Neural progenitor cell (in vitro differentiated cells): Measurements from ENCODE around the gene ZGLP1. TPM values are rescaled to one million over a fixed set of nuclear protein-coding genes. Genes with fewer than 3 reads are reported as not detected.
"Not testable (repeated sequence)": the region's sequence is repeated elsewhere in the genome, so short reads cannot be mapped to it uniquely, and the experiment has no call there.

Experiments
- DNase-seq: peaks from one replicate; pipeline ENCODE4 v3.0.0-alpha.2; 2016; ENCODE audit warnings: low spot score
- H2AFZ ChIP-seq: fragments of 200-600 bp; sonication (generic); replicated peaks from 2 replicates; pipeline ENCODE4 v1.6.1; 2016; ENCODE audit warnings: antibody characterized with exemption
- H3F3A ChIP-seq: fragments of 200-600 bp; sonication (generic); 2 replicates; pipeline ENCODE4 v1.6.1; 2016; ENCODE audit warnings: antibody characterized with exemption, low read depth
- H3K27ac ChIP-seq: fragments of 200-600 bp; sonication (generic); 2 replicates; pipeline ENCODE4 v1.5.1; 2016; ENCODE audit warnings: mild to moderate bottlenecking
- H3K27me3 ChIP-seq: fragments of 200-600 bp; sonication (generic); 2 replicates; pipeline ENCODE4 v1.6.1; 2016; ENCODE audit warnings: mild to moderate bottlenecking, moderate library complexity
- H3K36me3 ChIP-seq: fragments of 200-600 bp; sonication (generic); 2 replicates; pipeline ENCODE4 v1.5.1; 2016
- H3K4me1 ChIP-seq: fragments of 200-600 bp; sonication (generic); 2 replicates; pipeline ENCODE4 v1.6.1; 2016; ENCODE audit warnings: mixed run types
- H3K4me2 ChIP-seq: fragments of 200-600 bp; sonication (generic); 2 replicates; pipeline ENCODE4 v1.6.1; 2016
- H3K4me3 ChIP-seq: fragments of 200-600 bp; sonication (generic); 2 replicates; pipeline ENCODE4 v1.5.1; 2016
- H3K79me2 ChIP-seq: fragments of 200-600 bp; sonication (generic); 2 replicates; pipeline ENCODE4 v1.6.1; 2016; ENCODE audit warnings: low read depth
- H3K9ac ChIP-seq: fragments of 200-600 bp; sonication (generic); 2 replicates; pipeline ENCODE4 v1.6.1; 2016
- H3K9me3 ChIP-seq: fragments of 200-600 bp; sonication (generic); 2 replicates; pipeline ENCODE4 v1.5.1; 2016; ENCODE audit warnings: low read depth
- H4K20me1 ChIP-seq: fragments of 200-600 bp; sonication (generic); 2 replicates; pipeline ENCODE4 v1.6.1; 2016; ENCODE audit warnings: low read depth
- H3K27ac Mint-ChIP-seq: 3 replicates; pipeline ENCODE4 v1.8.0; 2021; ENCODE audit warnings: mixed read lengths
- H3K27me3 Mint-ChIP-seq: 2 replicates; pipeline ENCODE4 v1.8.0; 2022; ENCODE audit warnings: low read depth, mild to moderate bottlenecking, inconsistent platforms, moderate library complexity, mixed read lengths; ENCODE audit not compliant: insufficient read depth
- H3K36me3 Mint-ChIP-seq: 3 replicates; pipeline ENCODE4 v1.8.0; 2021; ENCODE audit warnings: mixed read lengths
- H3K4me1 Mint-ChIP-seq: 3 replicates; pipeline ENCODE4 v1.8.0; 2021; ENCODE audit warnings: mixed read lengths
- H3K4me3 Mint-ChIP-seq: 3 replicates; pipeline ENCODE4 v1.8.0; 2021; ENCODE audit warnings: mild to moderate bottlenecking, moderate library complexity, mixed read lengths
- H3K9me3 Mint-ChIP-seq: 3 replicates; pipeline ENCODE4 v1.8.0; 2020; ENCODE audit warnings: mixed read lengths
- EZH2 ChIP-seq: fragments of 200-600 bp; sonication (generic); IDR thresholded peaks from 2 replicates; pipeline ENCODE4 v1.6.1; 2017; ENCODE audit warnings: antibody characterized with exemption, mild to moderate bottlenecking, moderate library complexity
- EZH2phosphoT487 ChIP-seq: fragments of 200-600 bp; sonication (generic); IDR thresholded peaks from 2 replicates; pipeline ENCODE4 v1.6.1; 2017; ENCODE audit warnings: antibody characterized with exemption
- total RNA-seq: library from RNA; depleted of rRNA; stranded (reverse); fragments of >200 nt; gene quantifications from 2 replicates; pipeline ENCODE4 v1.2.3, GENCODE V29; 2015; ENCODE audit warnings: low replicate concordance
- TF ChIP-seq, protein P1 (sequence below): fragments of 200-600 bp; sonication (generic); IDR thresholded peaks from 2 replicates; pipeline ENCODE4 v1.5.1; 2017; ENCODE audit warnings: antibody characterized with exemption, mild to moderate bottlenecking

ZGLP1 gene
- total RNA-seq, 1 donor from 2014 or later: 2.4 TPM

DNA sequence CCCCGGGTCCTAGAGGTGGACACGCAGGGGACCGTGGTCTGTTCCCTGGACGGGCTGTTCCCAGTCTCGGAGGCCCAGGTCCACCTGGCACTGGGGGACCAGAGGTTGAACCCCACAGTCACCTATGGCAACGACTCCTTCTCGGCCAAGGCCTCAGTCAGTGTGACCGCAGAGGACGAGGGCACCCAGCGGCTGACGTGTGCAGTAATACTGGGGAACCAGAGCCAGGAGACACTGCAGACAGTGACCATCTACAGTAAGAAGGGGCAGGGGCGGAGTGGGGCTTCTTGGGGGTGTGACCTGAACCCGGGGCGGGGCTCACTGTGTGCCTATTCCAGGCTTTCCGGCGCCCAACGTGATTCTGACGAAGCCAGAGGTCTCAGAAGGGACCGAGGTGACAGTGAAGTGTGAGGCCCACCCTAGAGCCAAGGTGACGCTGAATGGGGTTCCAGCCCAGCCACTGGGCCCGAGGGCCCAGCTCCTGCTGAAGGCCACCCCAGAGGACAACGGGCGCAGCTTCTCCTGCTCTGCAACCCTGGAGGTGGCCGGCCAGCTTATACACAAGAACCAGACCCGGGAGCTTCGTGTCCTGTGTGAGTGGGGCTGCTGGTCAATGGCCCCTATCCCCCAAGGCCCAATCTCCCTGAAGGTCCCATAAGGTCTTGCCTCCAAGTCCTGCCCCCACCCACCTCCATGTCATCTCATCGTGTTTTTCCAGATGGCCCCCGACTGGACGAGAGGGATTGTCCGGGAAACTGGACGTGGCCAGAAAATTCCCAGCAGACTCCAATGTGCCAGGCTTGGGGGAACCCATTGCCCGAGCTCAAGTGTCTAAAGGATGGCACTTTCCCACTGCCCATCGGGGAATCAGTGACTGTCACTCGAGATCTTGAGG lies 25.3 kb downstream of the ZGLP1 start:
- Histone ChIP-seq H3K9me3 (no peaks in the 10 kb centered on the region), H3K9ac (no peak overlapping the region), H4K20me1 (peaks cover 10% of the 10 kb centered on the region), H2AFZ (no peak overlapping the region), H3K79me2 (no peaks in the 10 kb centered on the region), H3K27me3 (peaks cover 44% of the 10 kb centered on the region), H3K4me3 (no peak overlapping the region), H3K4me2 (no peak overlapping the region), H3K4me1 (peaks cover 5% of the 10 kb centered on the region), H3K36me3 (no peaks in the 10 kb centered on the region), H3K27ac (no peak overlapping the region), H3F3A (peaks cover 27% of the 10 kb centered on the region)
- Mint-ChIP-seq H3K27me3 (peaks cover 55% of the 10 kb centered on the region), H3K9me3 (peaks cover 3% of the 10 kb centered on the region), H3K36me3 (no peaks in the 10 kb centered on the region), H3K4me1 (peaks cover 6% of the 10 kb centered on the region), H3K27ac (no peak overlapping the region), H3K4me3 (no peak overlapping the region)
- TF ChIP-seq EZH2phosphoT487 (no peak), EZH2 (no peak)
- TF ChIP-seq, protein P1, sequence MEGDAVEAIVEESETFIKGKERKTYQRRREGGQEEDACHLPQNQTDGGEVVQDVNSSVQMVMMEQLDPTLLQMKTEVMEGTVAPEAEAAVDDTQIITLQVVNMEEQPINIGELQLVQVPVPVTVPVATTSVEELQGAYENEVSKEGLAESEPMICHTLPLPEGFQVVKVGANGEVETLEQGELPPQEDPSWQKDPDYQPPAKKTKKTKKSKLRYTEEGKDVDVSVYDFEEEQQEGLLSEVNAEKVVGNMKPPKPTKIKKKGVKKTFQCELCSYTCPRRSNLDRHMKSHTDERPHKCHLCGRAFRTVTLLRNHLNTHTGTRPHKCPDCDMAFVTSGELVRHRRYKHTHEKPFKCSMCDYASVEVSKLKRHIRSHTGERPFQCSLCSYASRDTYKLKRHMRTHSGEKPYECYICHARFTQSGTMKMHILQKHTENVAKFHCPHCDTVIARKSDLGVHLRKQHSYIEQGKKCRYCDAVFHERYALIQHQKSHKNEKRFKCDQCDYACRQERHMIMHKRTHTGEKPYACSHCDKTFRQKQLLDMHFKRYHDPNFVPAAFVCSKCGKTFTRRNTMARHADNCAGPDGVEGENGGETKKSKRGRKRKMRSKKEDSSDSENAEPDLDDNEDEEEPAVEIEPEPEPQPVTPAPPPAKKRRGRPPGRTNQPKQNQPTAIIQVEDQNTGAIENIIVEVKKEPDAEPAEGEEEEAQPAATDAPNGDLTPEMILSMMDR: no peak
- no peak for DNase-seq

DNA sequence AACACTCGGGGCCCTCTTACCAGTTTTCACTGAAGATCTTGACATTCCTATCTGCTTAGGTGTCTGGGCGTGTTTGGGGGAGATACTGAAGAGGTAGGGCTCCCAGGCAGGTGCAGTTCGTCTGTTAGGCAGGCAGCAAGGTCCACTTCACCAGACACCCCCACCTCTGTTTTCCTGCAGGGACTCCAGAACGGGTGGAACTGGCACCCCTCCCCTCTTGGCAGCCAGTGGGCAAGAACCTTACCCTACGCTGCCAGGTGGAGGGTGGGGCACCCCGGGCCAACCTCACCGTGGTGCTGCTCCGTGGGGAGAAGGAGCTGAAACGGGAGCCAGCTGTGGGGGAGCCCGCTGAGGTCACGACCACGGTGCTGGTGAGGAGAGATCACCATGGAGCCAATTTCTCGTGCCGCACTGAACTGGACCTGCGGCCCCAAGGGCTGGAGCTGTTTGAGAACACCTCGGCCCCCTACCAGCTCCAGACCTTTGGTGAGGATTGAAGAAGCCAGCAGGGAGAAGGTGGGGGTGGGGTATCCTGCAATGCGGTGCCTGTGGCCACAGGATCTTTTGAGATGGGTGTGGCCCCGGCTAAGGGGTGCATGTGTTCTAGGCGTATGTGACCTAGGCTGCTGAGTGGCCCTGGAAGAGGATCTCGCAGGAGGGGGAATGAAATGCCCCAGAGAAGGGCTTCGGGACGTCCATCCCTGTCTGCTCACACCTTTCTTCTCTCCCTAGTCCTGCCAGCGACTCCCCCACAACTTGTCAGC lies 26.1 kb downstream of the ZGLP1 start:
- peaks cover under 1% of the 10 kb centered on the region for H3K4me1 Mint-ChIP-seq
- Histone ChIP-seq H3K4me3 (no peak overlapping the region), H2AFZ (no peak overlapping the region), H3F3A (peaks cover 21% of the 10 kb centered on the region), H3K27me3 (peaks cover 36% of the 10 kb centered on the region), H3K4me2 (no peak overlapping the region), H4K20me1 (peaks cover 10% of the 10 kb centered on the region), H3K9me3 (no peaks in the 10 kb centered on the region), H3K79me2 (no peaks in the 10 kb centered on the region), H3K36me3 (no peaks in the 10 kb centered on the region), H3K4me1 (peaks cover 5% of the 10 kb centered on the region), H3K27ac (no peak overlapping the region), H3K9ac (no peak overlapping the region)
- H3K4me3 Mint-ChIP-seq: no peak overlapping the region
- H3K36me3 Mint-ChIP-seq: no peaks in the 10 kb centered on the region
- no peak overlapping the region for H3K27ac Mint-ChIP-seq
- H3K27me3 Mint-ChIP-seq: peaks cover 47% of the 10 kb centered on the region
- TF ChIP-seq EZH2 (no peak), EZH2phosphoT487 (no peak)
- TF ChIP-seq, protein P1: no peak
- no peak for DNase-seq
- H3K9me3 Mint-ChIP-seq: peaks cover 3% of the 10 kb centered on the region

DNA sequence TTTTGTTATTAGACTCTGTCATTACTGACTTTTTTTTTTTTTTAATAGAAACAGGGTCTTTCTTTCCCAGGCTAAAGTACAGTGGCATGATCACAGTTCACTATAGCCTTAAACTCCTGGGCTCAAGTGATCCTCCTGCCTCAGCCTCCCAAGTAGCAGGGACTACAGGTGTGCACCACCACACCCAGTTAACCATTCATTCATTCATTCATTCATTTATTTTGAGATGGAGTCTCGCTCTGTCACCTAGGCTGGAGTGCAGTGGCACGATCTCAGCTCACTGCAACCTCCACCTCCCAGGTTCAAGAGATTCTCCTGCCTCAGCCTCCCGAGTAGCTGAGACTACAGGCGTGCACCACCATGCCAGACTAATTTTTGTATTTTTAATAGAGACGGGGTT lies 27.6 kb downstream of the ZGLP1 start:
- H3K4me3 ChIP-seq, H3K4me1 Mint-ChIP-seq, H3K9me3 ChIP-seq, DNase-seq, H3K4me2 ChIP-seq, H3K9me3 Mint-ChIP-seq, H3K36me3 Mint-ChIP-seq, H4K20me1 ChIP-seq, H3K27ac ChIP-seq, H3K79me2 ChIP-seq, H3K4me1 ChIP-seq, H3K9ac ChIP-seq, H3K27ac Mint-ChIP-seq, H2AFZ ChIP-seq, H3K36me3 ChIP-seq, H3K4me3 Mint-ChIP-seq: not testable (repeated sequence)
- H3K27me3 ChIP-seq: peaks cover 22% of the 10 kb centered on the region
- peaks cover 36% of the 10 kb centered on the region for H3K27me3 Mint-ChIP-seq
- H3F3A ChIP-seq: peaks cover 14% of the 10 kb centered on the region
